Epithelial cell of prostate (primary cell): ENCODE measurements around the gene CPLANE1.
"Not testable (repeated sequence)": the region's sequence is repeated elsewhere in the genome, so short reads cannot be mapped to it uniquely, and the experiment has no call there.

Source experiments
- DNase-seq: peaks from one replicate; pipeline ENCODE4 v3.0.0-alpha.2; 2011; ENCODE audit warnings: low read depth, low spot score
- H3K27ac ChIP-seq: fragments of 450-650 bp; 2 replicates; pipeline ENCODE4 v1.5.1; 2017; ENCODE audit warnings: mild to moderate bottlenecking

The CPLANE1 gene

GRCh38 chr5:37211661-37212060 is 37.5 kb downstream of the CPLANE1 start:
- no peak for DNase-seq
- no peak overlapping the region for H3K27ac ChIP-seq

GRCh38 chr5:37208883-37209797 is 40.0 kb downstream of the CPLANE1 start:
- DNase-seq = no peak

GRCh38 chr5:37207802-37208201 is 41.4 kb downstream of the CPLANE1 start:
- DNase-seq = no peak
- H3K27ac ChIP-seq = no peak overlapping the region

More at GRCh38 chr5:37208883-37209797, 40.0 kb downstream of the CPLANE1 start:
- H3K27ac ChIP-seq = no peak overlapping the region

- H3K27ac ChIP-seq = no peak overlapping the region
- no peak for DNase-seq
Observed at GRCh38 chr5:37206736-37207135, 42.4 kb downstream of the CPLANE1 start.

- no peak for DNase-seq
- H3K27ac ChIP-seq = no peak overlapping the region
Observed at GRCh38 chr5:37198842-37199241, 50.3 kb downstream of the CPLANE1 start.

- no peak for DNase-seq
- H3K27ac ChIP-seq = no peak overlapping the region
Observed at GRCh38 chr5:37198061-37198460, 51.1 kb downstream of the CPLANE1 start.

GRCh38 chr5:37197340-37198050 is 51.7 kb downstream of the CPLANE1 start:
- H3K27ac ChIP-seq = no peak overlapping the region
- no peak for DNase-seq

GRCh38 chr5:37190592-37190991 is 58.6 kb downstream of the CPLANE1 start:
- H3K27ac ChIP-seq = no peak overlapping the region
- DNase-seq = no peak

GRCh38 chr5:37189355-37189754 is 59.8 kb downstream of the CPLANE1 start:
- H3K27ac ChIP-seq = no peak overlapping the region
- no peak for DNase-seq

GRCh38 chr5:37187465-37187977 is 61.7 kb downstream of the CPLANE1 start:
- H3K27ac ChIP-seq = no peak overlapping the region
- no peak for DNase-seq

GRCh38 chr5:37184748-37185364 is 64.3 kb downstream of the CPLANE1 start:
- no peak for DNase-seq
- H3K27ac ChIP-seq = no peak overlapping the region

- DNase-seq = no peak
- H3K27ac ChIP-seq = no peak overlapping the region
Observed at GRCh38 chr5:37182667-37183066, 66.5 kb downstream of the CPLANE1 start.

GRCh38 chr5:37174928-37175327 is 74.2 kb downstream of the CPLANE1 start:
- H3K27ac ChIP-seq = no peak overlapping the region
- no peak for DNase-seq

GRCh38 chr5:37172957-37173356 is 76.2 kb downstream of the CPLANE1 start:
- DNase-seq = no peak

GRCh38 chr5:37170856-37171255 is 78.3 kb downstream of the CPLANE1 start:
- DNase-seq = no peak
- H3K27ac ChIP-seq = no peak overlapping the region

More at GRCh38 chr5:37172957-37173356, 76.2 kb downstream of the CPLANE1 start:
- H3K27ac ChIP-seq = no peak overlapping the region

GRCh38 chr5:37166197-37166596 is 83.0 kb downstream of the CPLANE1 start:
- no peak overlapping the region for H3K27ac ChIP-seq
- DNase-seq = no peak

GRCh38 chr5:37165761-37166160 is 83.4 kb downstream of the CPLANE1 start:
- no peak for DNase-seq
- no peak overlapping the region for H3K27ac ChIP-seq

- DNase-seq = no peak
- no peak overlapping the region for H3K27ac ChIP-seq
Observed at GRCh38 chr5:37153661-37154060, 95.5 kb downstream of the CPLANE1 start.

- no peak overlapping the region for H3K27ac ChIP-seq
- no peak for DNase-seq
Observed at GRCh38 chr5:37146896-37147295, 102.3 kb downstream of the CPLANE1 start.

- DNase-seq = no peak
- H3K27ac ChIP-seq = no peak overlapping the region
Observed at GRCh38 chr5:37136694-37137093, 112.5 kb downstream of the CPLANE1 start.

- H3K27ac ChIP-seq = not testable (repeated sequence)
Observed at GRCh38 chr5:37135312-37135711, 113.9 kb downstream of the CPLANE1 start.

More at GRCh38 chr5:37135312-37135711, 113.9 kb downstream of the CPLANE1 start:
- DNase-seq = not testable (repeated sequence)
